Upper lobe of left lung (tissue), 6 donors: ENCODE measurements around the gene SCFD2. TPM values are rescaled to one million over a fixed set of nuclear protein-coding genes. Genes with fewer than 3 reads are reported as not detected.

ENCODE experiments used
- ATAC-seq, 2 donors: fragments of 200-7000 bp; cut with Tn5 transposase; one replicate each; pipeline ENCODE4 v1.9.1; 2022; ENCODE audit warnings: mild to moderate bottlenecking in 2 of 2, moderate library complexity in 2 of 2; ENCODE audit not compliant: low FRiP score in 2 of 2
- DNase-seq, 2 donors: peaks; one replicate each; pipeline ENCODE4 v3.0.0-alpha.2; 2019 to 2020
- H3K27ac ChIP-seq, 4 donors: fragments of 200-600 bp; sonication (generic); one replicate each; pipeline ENCODE4 v1.5.1; 2016 to 2019
- H3K27me3 ChIP-seq, 4 donors: fragments of 200-600 bp; sonication (generic); one replicate each; pipeline ENCODE4 v1.5.1; 2017 to 2019
- H3K36me3 ChIP-seq, 4 donors: fragments of 200-600 bp; sonication (generic); one replicate each; pipeline ENCODE4 v1.5.1; 2016 to 2019
- H3K4me1 ChIP-seq, 4 donors: fragments of 200-600 bp; sonication (generic); one replicate each; pipeline ENCODE4 v1.5.1; 2018 to 2019
- H3K4me3 ChIP-seq, 4 donors: fragments of 200-600 bp; sonication (generic); one replicate each; pipeline ENCODE4 v1.5.1; 2017 to 2019; ENCODE audit warnings: mild to moderate bottlenecking in 2 of 4, moderate library complexity in 1 of 4
- H3K9me3 ChIP-seq, 4 donors: fragments of 200-600 bp; sonication (generic); one replicate each; pipeline ENCODE4 v1.5.1; 2018 to 2019
- EP300 ChIP-seq, 4 donors: sonication (generic); formaldehyde crosslinking; IDR thresholded peaks; one replicate each; pipeline ENCODE4 v1.5.1; 2017; ENCODE audit warnings: antibody characterized with exemption in 4 of 4, control low read depth in 2 of 4
- POLR2A ChIP-seq, 4 donors: fragments of 450-650 bp; IDR thresholded peaks; one replicate each; pipeline ENCODE4 v1.5.1; 2016 to 2017; ENCODE audit warnings: antibody characterized with exemption in 4 of 4, mild to moderate bottlenecking in 2 of 4
- POLR2AphosphoS5 ChIP-seq, 2 donors: sonication (generic); formaldehyde crosslinking; IDR thresholded peaks; one replicate each; pipeline ENCODE4 v1.5.1; 2017; ENCODE audit warnings: antibody characterized with exemption in 2 of 2
- WGBS, 2 donors: methylation state at CpG; one replicate each; pipeline ENCODE4 v1.1.5; 2017 to 2018; 5-methylcytosine and 5-hydroxymethylcytosine counted together
- total RNA-seq, 6 donors: library from RNA; depleted of rRNA in 4 of 6; stranded (reverse); fragments of >200 nt in 4 of 6; gene quantifications; one replicate each; pipeline versions ENCODE4 v1.1.0 to v1.2.1, GENCODE V29; 2016 to 2021
- TF ChIP-seq, protein P1 (sequence below), 6 experiments: fragments of 450-650 bp in 4 of 6; fragments of 200-600 bp in 2 of 6; sonication (generic) in 2 of 6; IDR thresholded peaks; one replicate each; pipeline ENCODE4 v1.5.1; 2016 to 2019; ENCODE audit warnings: antibody characterized with exemption in 6 of 6
- donor health status: DM: no; HTN: no; CAD: no; lungs with moderate emphysema.
- donor health status: DM: no; HTN: yes; CAD: no; lungs with severe emphysema.

Gene SCFD2
- total RNA-seq, 6 donors from 2014 or later = 15.2 to 33.5 (median 20.0) TPM

DNA sequence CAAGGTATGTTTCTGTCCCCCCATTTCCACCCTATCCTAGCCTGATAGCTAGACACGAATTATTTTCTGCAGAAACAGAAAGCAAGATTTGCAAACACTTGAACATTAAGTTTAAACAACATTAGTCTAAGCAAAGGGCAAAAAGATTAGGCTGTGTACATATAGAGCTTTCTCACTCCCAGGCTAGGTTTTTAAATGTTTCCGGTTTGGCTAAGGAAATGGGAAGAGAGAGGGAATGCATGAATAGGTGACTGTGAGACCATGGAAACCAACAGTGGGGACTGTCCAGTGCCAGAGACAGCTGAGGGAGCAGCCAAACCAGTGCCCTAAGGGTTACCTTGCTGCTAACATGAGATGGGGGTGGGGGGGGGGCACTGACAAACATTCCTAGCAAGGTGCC lies 242.7 kb downstream of the SCFD2 start:
- 71% methylated on average over 2 of the region's 2 CpGs for WGBS, 2 donors
- no peak overlapping the region for H3K27ac ChIP-seq

DNA sequence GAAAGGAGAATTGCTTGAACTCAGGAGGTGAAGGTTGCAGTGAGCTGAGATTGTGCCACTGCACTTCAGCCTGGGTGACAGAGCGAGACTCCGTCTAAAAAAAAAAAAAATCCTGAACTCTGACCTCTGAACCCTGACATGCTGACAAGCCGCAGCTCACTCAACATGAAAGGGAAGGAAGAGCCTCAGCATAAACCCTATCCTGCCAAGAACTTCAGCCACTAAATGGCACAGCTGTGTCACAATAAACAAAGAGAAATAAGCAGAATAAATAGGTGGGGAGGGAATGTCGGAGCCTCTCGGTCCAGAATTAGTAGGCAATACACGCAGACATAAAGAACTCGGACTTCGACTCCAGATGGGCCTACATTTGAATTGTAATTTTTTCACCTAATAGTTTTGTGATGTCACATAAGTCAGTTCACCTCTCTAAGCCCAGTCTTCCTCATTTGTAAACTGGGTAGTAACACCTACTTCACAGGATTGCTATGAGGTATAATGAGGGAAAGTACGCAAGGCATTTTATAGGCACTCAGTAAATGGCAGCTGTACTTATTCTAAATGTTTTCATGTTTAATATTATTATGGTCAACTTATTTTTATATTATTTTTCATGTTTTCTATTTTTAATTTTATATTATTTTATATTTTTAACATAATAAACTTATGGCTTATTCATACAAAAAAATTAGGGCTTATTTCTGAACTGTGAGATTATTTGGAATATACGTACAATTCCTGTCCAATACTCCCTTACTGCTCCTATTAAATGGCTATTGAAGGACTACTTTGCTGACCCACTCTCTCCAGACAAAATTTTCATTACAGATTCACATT lies 243.4 kb downstream of the SCFD2 start:
- WGBS, 2 donors = 66 to 67% methylated on average over 10 of the region's 10 CpGs
- Histone ChIP-seq H3K4me1 (peaks cover 0 to 21% (median 11%) of the 10 kb centered on the region in 4 donors), H3K27me3 (no peaks in the 10 kb centered on the region), H3K36me3 (no peaks in the 10 kb centered on the region), H3K9me3 (no peaks in the 10 kb centered on the region), H3K27ac (no peak overlapping the region), H3K4me3 (no peak overlapping the region)
- ATAC-seq (no peak), DNase-seq (no peak)
- TF ChIP-seq POLR2AphosphoS5 (IDR thresholded peaks at IDR 0.05) (no peak), EP300 (IDR thresholded peaks at IDR 0.05) (no peak), POLR2A (IDR thresholded peaks at IDR 0.05) (no peak)
- TF ChIP-seq, protein P1, sequence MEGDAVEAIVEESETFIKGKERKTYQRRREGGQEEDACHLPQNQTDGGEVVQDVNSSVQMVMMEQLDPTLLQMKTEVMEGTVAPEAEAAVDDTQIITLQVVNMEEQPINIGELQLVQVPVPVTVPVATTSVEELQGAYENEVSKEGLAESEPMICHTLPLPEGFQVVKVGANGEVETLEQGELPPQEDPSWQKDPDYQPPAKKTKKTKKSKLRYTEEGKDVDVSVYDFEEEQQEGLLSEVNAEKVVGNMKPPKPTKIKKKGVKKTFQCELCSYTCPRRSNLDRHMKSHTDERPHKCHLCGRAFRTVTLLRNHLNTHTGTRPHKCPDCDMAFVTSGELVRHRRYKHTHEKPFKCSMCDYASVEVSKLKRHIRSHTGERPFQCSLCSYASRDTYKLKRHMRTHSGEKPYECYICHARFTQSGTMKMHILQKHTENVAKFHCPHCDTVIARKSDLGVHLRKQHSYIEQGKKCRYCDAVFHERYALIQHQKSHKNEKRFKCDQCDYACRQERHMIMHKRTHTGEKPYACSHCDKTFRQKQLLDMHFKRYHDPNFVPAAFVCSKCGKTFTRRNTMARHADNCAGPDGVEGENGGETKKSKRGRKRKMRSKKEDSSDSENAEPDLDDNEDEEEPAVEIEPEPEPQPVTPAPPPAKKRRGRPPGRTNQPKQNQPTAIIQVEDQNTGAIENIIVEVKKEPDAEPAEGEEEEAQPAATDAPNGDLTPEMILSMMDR (IDR thresholded peaks at IDR 0.05) = no peak

More for the DNA sequence above, 242.7 kb downstream of the SCFD2 start:
- no peak for ATAC-seq
- TF ChIP-seq, protein P1 (IDR thresholded peaks at IDR 0.05) = no peak
- TF ChIP-seq EP300 (IDR thresholded peaks at IDR 0.05) = no peak
- no peak for TF ChIP-seq POLR2A (IDR thresholded peaks at IDR 0.05)
- no peak for TF ChIP-seq POLR2AphosphoS5 (IDR thresholded peaks at IDR 0.05)
- no peaks in the 10 kb centered on the region for H3K9me3 ChIP-seq
- H3K4me3 ChIP-seq = no peak overlapping the region
- H3K27me3 ChIP-seq = no peaks in the 10 kb centered on the region
- peaks cover 0 to 21% (median 11%) of the 10 kb centered on the region in 4 donors for H3K4me1 ChIP-seq
- no peaks in the 10 kb centered on the region for H3K36me3 ChIP-seq
- DNase-seq = no peak

DNA sequence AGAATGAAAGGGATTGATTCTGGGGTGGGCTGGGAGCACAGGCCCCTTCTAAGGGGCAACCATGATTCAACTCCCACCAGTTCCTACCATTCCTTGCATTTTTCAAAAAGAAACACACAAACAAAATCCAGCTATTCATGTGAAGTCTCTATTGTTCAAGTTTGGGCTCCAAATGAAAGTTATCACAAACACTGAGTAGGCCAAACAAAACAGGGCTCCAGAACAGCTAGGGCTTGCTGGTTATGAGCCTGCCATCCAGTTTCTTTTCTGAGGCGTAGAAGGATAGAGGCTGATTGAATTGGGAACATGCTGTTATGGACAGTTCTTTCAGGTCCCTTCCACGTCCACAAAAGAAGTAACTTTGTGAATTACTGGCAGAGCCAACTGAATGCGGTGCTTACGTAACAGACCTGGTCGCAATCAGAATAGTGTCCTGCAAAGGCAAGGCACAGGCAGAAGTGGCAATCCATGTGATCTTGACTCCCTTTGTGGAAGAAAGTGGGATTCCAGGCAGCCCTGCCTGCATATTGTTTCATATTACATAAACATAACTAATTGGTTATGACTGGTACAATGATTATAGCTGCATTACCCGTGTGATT lies 244.5 kb downstream of the SCFD2 start:
- ATAC-seq (no peak), DNase-seq (no peak)
- Histone ChIP-seq H3K4me3 (no peak overlapping the region), H3K27me3 (no peaks in the 10 kb centered on the region), H3K36me3 (no peaks in the 10 kb centered on the region), H3K9me3 (no peaks in the 10 kb centered on the region), H3K4me1 (peaks cover 0 to 21% (median 11%) of the 10 kb centered on the region in 4 donors), H3K27ac (no peak overlapping the region)
- WGBS, 2 donors = 80 to 87% methylated on average over 6 of the region's 6 CpGs
- TF ChIP-seq POLR2AphosphoS5 (IDR thresholded peaks at IDR 0.05) (no peak), EP300 (IDR thresholded peaks at IDR 0.05) (no peak), POLR2A (IDR thresholded peaks at IDR 0.05) (no peak)
- TF ChIP-seq, protein P1 (IDR thresholded peaks at IDR 0.05) = no peak

DNA sequence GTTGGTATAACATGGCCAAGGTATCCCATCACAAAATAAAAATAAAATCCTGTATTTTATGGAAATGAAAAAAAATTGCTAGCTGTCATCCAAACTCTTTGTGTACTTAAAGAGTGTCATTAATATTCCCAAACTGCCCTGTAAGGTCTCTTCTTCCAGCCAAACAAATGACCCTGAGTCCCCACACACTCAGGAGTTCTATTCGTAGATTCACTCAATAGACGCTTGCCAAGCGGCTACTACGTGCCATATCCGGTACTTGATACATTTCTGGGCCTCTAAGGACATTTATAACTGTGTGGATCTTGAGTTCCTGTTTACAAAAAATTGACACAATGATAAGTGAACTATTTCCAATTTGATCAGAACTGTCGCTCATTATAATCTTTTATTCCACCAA lies 245.1 kb downstream of the SCFD2 start:
- DNase-seq (no peak), ATAC-seq (no peak)
- 55 to 60% methylated on average over 6 of the region's 6 CpGs for WGBS, 2 donors
- Histone ChIP-seq H3K27ac (no peak overlapping the region), H3K9me3 (no peaks in the 10 kb centered on the region), H3K27me3 (no peaks in the 10 kb centered on the region), H3K36me3 (no peaks in the 10 kb centered on the region), H3K4me1 (peaks cover 0 to 21% (median 11%) of the 10 kb centered on the region in 4 donors), H3K4me3 (no peak overlapping the region)
- no peak for TF ChIP-seq POLR2AphosphoS5 (IDR thresholded peaks at IDR 0.05)
- TF ChIP-seq EP300 (IDR thresholded peaks at IDR 0.05) = no peak
- TF ChIP-seq, protein P1 (IDR thresholded peaks at IDR 0.05) = no peak
- no peak for TF ChIP-seq POLR2A (IDR thresholded peaks at IDR 0.05)
